SK-N-SH treated with all-trans-retinoic acid at 6 μM for 48 hours (cell line): ENCODE results near the gene C17orf58.
"Not testable (repeated sequence)": the region's sequence is repeated elsewhere in the genome, so short reads cannot be mapped to it uniquely, and the experiment has no call there.

Source experiments
- ATAC-seq: fragments of 200-7000 bp; cut with Tn5 transposase; 3 replicates; pipeline ENCODE4 v1.9.1; 2020; ENCODE audit warnings: mild to moderate bottlenecking, moderate library complexity
- BACH2 ChIP-seq: fragments of 250-450 bp; sonication (Bioruptor Pico); IDR thresholded peaks from 2 replicates; pipeline ENCODE4 v1.9.0; 2021; ENCODE audit warnings: mild to moderate bottlenecking, borderline replicate concordance
- CSDC2 ChIP-seq: fragments of 250-450 bp; sonication (Bioruptor Pico); IDR thresholded peaks from 2 replicates; pipeline ENCODE4 v1.5.0; 2020; ENCODE audit warnings: mild to moderate bottlenecking, moderate library complexity
- CSRNP3 ChIP-seq: fragments of 250-450 bp; sonication (Bioruptor Pico); IDR thresholded peaks from 2 replicates; pipeline ENCODE4 v1.5.1; 2021; ENCODE audit warnings: mild to moderate bottlenecking, moderate library complexity
- ESRRG ChIP-seq: fragments of 250-450 bp; sonication (Bioruptor Pico); IDR thresholded peaks from 2 replicates; pipeline ENCODE4 v1.6.1; 2021; ENCODE audit warnings: mild to moderate bottlenecking
- GLIS3 ChIP-seq: fragments of 250-450 bp; sonication (Bioruptor Pico); IDR thresholded peaks from 2 replicates; pipeline ENCODE4 v1.5.0; 2020; ENCODE audit warnings: mild to moderate bottlenecking, moderate library complexity
- ISL1 ChIP-seq: fragments of 250-450 bp; sonication (Bioruptor Pico); IDR thresholded peaks from 2 replicates; pipeline ENCODE4 v2.1.2; 2022; ENCODE audit warnings: mild to moderate bottlenecking, moderate library complexity
- OSR1 ChIP-seq: fragments of 250-450 bp; sonication (Bioruptor Pico); IDR thresholded peaks from 2 replicates; pipeline ENCODE4 v1.8.0; 2022; ENCODE audit warnings: moderate library complexity, mild to moderate bottlenecking, inconsistent platforms
- PPARA ChIP-seq: fragments of 250-450 bp; sonication (Bioruptor Pico); IDR thresholded peaks from 2 replicates; pipeline ENCODE4 v1.5.0; 2020; ENCODE audit warnings: mild to moderate bottlenecking, borderline replicate concordance
- RARB ChIP-seq: fragments of 250-450 bp; sonication (Bioruptor Pico); IDR thresholded peaks from 2 replicates; pipeline ENCODE4 v1.8.0; 2021; ENCODE audit warnings: mild to moderate bottlenecking, moderate library complexity
- SNAI2 ChIP-seq: fragments of 250-450 bp; sonication (Bioruptor Pico); IDR thresholded peaks from 2 replicates; pipeline ENCODE4 v1.5.0; 2020; ENCODE audit warnings: mild to moderate bottlenecking, moderate library complexity
- TCF4 ChIP-seq: fragments of 250-450 bp; sonication (Bioruptor Pico); IDR thresholded peaks from 2 replicates; pipeline ENCODE4 v1.8.0; 2021; ENCODE audit warnings: mild to moderate bottlenecking, moderate library complexity, borderline replicate concordance
- TOX ChIP-seq: fragments of 250-450 bp; sonication (Bioruptor Pico); IDR thresholded peaks from 2 replicates; pipeline ENCODE4 v1.8.0; 2021; ENCODE audit warnings: mild to moderate bottlenecking, moderate library complexity, borderline replicate concordance
- TSHZ2 ChIP-seq: fragments of 250-450 bp; sonication (Bioruptor Pico); IDR thresholded peaks from 2 replicates; pipeline ENCODE4 v1.5.0; 2020; ENCODE audit warnings: mild to moderate bottlenecking, moderate library complexity
- ZC3H10 ChIP-seq: fragments of 250-450 bp; sonication (Bioruptor Pico); IDR thresholded peaks from 2 replicates; pipeline ENCODE4 v1.5.1; 2021; ENCODE audit warnings: mild to moderate bottlenecking, moderate library complexity
- ZFP30 ChIP-seq: fragments of 450-650 bp; formaldehyde crosslinking; IDR thresholded peaks from 2 replicates; pipeline ENCODE4 v1.5.0; 2022; ENCODE audit warnings: mild to moderate bottlenecking, moderate library complexity
- ZNF565 ChIP-seq: fragments of 450-650 bp; formaldehyde crosslinking; conservative IDR thresholded peaks from 2 replicates; pipeline ENCODE4 v1.5.0; 2020; ENCODE audit warnings: low read depth, mild to moderate bottlenecking, moderate library complexity
- ZNF70 ChIP-seq: fragments of 450-650 bp; formaldehyde crosslinking; IDR thresholded peaks from 2 replicates; pipeline ENCODE4 v1.5.0; 2020; ENCODE audit warnings: mild to moderate bottlenecking, moderate library complexity
- ZNF8 ChIP-seq: fragments of 450-650 bp; formaldehyde crosslinking; IDR thresholded peaks from 2 replicates; pipeline ENCODE4 v1.5.0; 2020; ENCODE audit warnings: mild to moderate bottlenecking, moderate library complexity
- TF ChIP-seq, protein P1 (sequence below): fragments of 250-450 bp; sonication (Bioruptor Pico); IDR thresholded peaks from 2 replicates; pipeline ENCODE4 v1.8.0; 2021; ENCODE audit warnings: low read depth, mild to moderate bottlenecking, moderate library complexity, borderline replicate concordance

Gene C17orf58

DNA sequence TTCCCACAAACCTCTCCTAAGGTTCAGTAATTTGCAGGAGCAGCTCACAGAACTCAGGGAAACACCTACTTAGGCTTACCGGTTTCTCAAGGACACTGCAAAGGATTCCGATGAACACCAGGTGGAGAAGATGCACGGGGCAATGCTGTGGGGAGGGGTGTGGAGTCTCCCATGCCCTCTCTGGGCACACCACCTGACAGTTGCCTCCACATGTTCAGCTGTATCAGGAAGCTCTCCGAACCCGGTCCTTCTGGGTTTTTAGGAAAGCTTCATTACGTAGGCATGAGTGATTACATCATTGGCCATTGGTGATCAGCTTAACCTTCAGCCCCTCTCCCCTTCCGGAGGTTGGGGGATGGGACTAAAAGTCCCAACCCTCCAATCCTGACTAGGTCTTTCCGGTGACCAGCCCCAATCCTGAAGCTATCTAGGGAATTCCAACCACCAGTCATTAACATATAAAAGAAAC lies 21.6 kb downstream of the C17orf58 start:
- no peak for ATAC-seq
- TF ChIP-seq GLIS3, result no peak
- TF ChIP-seq RARB (CRISPR knock-in tag), result no peak
- no peak for TF ChIP-seq CSRNP3 (CRISPR knock-in tag)
- TF ChIP-seq ZNF70 (CRISPR knock-in tag), result no peak
- TF ChIP-seq ZNF8 (CRISPR knock-in tag), result no peak
- no peak for TF ChIP-seq TOX
- TF ChIP-seq, protein P1, sequence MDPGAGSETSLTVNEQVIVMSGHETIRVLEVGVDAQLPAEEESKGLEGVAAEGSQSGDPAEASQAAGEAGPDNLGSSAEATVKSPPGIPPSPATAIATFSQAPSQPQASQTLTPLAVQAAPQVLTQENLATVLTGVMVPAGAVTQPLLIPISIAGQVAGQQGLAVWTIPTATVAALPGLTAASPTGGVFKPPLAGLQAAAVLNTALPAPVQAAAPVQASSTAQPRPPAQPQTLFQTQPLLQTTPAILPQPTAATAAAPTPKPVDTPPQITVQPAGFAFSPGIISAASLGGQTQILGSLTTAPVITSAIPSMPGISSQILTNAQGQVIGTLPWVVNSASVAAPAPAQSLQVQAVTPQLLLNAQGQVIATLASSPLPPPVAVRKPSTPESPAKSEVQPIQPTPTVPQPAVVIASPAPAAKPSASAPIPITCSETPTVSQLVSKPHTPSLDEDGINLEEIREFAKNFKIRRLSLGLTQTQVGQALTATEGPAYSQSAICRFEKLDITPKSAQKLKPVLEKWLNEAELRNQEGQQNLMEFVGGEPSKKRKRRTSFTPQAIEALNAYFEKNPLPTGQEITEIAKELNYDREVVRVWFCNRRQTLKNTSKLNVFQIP, result no peak
- no peak for TF ChIP-seq CSDC2 (CRISPR knock-in tag)
- no peak for TF ChIP-seq ZNF565 (CRISPR knock-in tag)
- no peak for TF ChIP-seq OSR1
- TF ChIP-seq TSHZ2 (CRISPR knock-in tag), result no peak
- TF ChIP-seq SNAI2 (CRISPR knock-in tag), result no peak
- TF ChIP-seq BACH2, result no peak
- no peak for TF ChIP-seq TCF4 (CRISPR knock-in tag)
- TF ChIP-seq ESRRG (CRISPR knock-in tag), result no peak
- TF ChIP-seq ZFP30 (CRISPR knock-in tag), result no peak
- no peak for TF ChIP-seq ISL1 (CRISPR knock-in tag)
- TF ChIP-seq PPARA (CRISPR knock-in tag), result no peak

DNA sequence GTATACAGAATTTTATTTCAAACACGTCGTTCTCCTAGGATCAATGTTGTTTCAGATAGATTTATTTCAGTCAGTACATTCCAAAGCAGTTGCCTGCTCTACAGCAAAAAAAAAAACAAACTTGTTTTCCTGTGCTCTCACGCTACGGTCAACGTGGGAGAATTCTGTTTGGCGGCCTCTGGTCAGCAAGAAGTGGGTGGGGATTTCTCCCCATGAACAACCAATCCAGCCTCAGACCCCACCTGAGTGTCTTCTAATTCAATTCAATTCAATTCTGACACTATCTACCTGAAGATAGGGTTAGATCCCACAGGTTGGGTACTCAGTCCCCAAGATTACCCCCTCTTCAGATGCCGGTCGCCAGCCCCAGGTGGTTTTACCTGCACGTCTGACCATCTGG lies 22.1 kb downstream of the C17orf58 start:
- TF ChIP-seq ZC3H10 (CRISPR knock-in tag), result no peak
- no peak for TF ChIP-seq PPARA (CRISPR knock-in tag)
- TF ChIP-seq ZNF565 (CRISPR knock-in tag), result no peak
- TF ChIP-seq TCF4 (CRISPR knock-in tag), result no peak
- no peak for ATAC-seq

GRCh38 chr17:67970783-67971182 lies 25.5 kb downstream of the C17orf58 start:
- ATAC-seq, result no peak
- no peak for TF ChIP-seq ZC3H10 (CRISPR knock-in tag)
- no peak for TF ChIP-seq GLIS3
- TF ChIP-seq, protein P1, result no peak
- no peak for TF ChIP-seq CSDC2 (CRISPR knock-in tag)
- no peak for TF ChIP-seq CSRNP3 (CRISPR knock-in tag)
- no peak for TF ChIP-seq ISL1 (CRISPR knock-in tag)
- TF ChIP-seq OSR1, result no peak
- TF ChIP-seq ZNF70 (CRISPR knock-in tag), result no peak

DNA sequence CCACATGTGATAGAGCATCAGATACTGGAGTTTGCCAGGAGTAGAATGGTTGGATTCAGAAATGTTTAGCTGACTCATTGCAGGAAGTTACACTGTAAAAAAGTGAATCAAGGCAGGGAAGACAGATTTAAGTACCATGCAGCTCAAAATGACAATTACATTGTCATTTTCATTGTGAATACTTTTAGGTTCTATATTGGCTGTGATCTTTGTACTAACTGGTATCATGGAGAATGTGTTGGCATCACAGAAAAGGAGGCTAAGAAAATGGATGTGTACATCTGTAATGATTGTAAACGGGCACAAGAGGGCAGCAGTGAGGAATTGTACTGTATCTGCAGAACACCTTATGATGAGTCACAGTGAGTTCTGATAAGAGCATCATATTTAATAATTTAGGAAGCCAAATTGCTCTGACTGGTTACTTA lies 33.1 kb downstream of the C17orf58 start:
- ATAC-seq, result peak; percentile 92

DNA sequence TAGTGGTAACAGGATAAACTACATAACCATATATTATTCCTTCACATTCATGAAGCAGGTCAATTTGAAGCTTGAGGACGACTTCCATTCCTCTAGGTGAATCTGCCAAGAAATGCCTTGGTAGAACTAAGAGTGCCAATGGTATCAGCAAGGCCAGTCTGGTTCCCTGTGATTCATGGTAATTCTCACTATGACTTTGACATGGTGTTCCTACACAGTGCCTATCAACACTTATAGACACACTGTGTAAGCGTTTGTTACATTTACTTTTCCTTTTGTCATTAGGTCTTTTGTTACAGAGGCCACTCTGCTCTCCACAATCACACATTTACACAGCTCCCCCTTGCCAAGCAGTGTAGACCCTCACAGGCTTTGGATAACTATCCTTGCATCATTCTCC lies 34.1 kb downstream of the C17orf58 start:
- not testable (repeated sequence) for ATAC-seq

GRCh38 chr17:67960276-67960675 lies 36.0 kb downstream of the C17orf58 start:
- ATAC-seq, result not testable (repeated sequence)
